NCI-H2196 (cell line): Measurements from ENCODE around the gene H2AZ2.
A peak's percentile ranks its signal among the peaks of the same experiment; 100 is the strongest.
"Not testable (repeated sequence)": the region's sequence is repeated elsewhere in the genome, so short reads cannot be mapped to it uniquely, and the experiment has no call there.

Source experiments
- DNase-seq: peaks from one replicate; lab custom pipeline; 2025; ENCODE audit not compliant: unreplicated experiment; lab: John Stamatoyannopoulos, UW

Gene H2AZ2

GRCh38 chr7:44823255-44823781 is 24.6 kb downstream of the H2AZ2 start:
- DNase-seq = no peak

- DNase-seq = no peak
These were observed 28.6 kb downstream of the H2AZ2 start for GRCh38 chr7:44819292-44819691.

- DNase-seq = no peak
These were observed 33.0 kb downstream of the H2AZ2 start for GRCh38 chr7:44814919-44815318.

- DNase-seq = no peak
These were observed 36.3 kb downstream of the H2AZ2 start for GRCh38 chr7:44811571-44811970.

GRCh38 chr7:44811093-44811492 is 36.8 kb downstream of the H2AZ2 start:
- no peak for DNase-seq

GRCh38 chr7:44808914-44809393 is 38.9 kb downstream of the H2AZ2 start:
- DNase-seq = no peak

- DNase-seq = no peak
These were observed 41.9 kb downstream of the H2AZ2 start for GRCh38 chr7:44805950-44806349.

- DNase-seq = not testable (repeated sequence)
These were observed 43.9 kb downstream of the H2AZ2 start for GRCh38 chr7:44803828-44804519.

- no peak for DNase-seq
These were observed 45.4 kb downstream of the H2AZ2 start for GRCh38 chr7:44802418-44803025.

GRCh38 chr7:44801890-44802289 is 46.0 kb downstream of the H2AZ2 start:
- DNase-seq = no peak

GRCh38 chr7:44799939-44800338 is 47.9 kb downstream of the H2AZ2 start:
- no peak for DNase-seq

- DNase-seq = no peak
These were observed 49.1 kb downstream of the H2AZ2 start for GRCh38 chr7:44798649-44799305.

GRCh38 chr7:44797329-44798258 is 50.3 kb downstream of the H2AZ2 start:
- peak; percentile 89 for DNase-seq

- peak; percentile 99 for DNase-seq
These were observed 51.2 kb downstream of the H2AZ2 start, which contains the start of gene PPIA for GRCh38 chr7:44796504-44797328. PPIA (plus strand) TSS chr7:44796681; CDS start chr7:44796725, 44 bp downstream.

GRCh38 chr7:44796034-44796503 is 51.8 kb downstream of the H2AZ2 start:
- peak; percentile 73 for DNase-seq

- no peak for DNase-seq
These were observed 53.6 kb downstream of the H2AZ2 start for GRCh38 chr7:44794331-44794730.

- no peak for DNase-seq
These were observed 54.0 kb downstream of the H2AZ2 start for GRCh38 chr7:44793919-44794318.

GRCh38 chr7:44791278-44792219 is 56.3 kb downstream of the H2AZ2 start:
- DNase-seq = no peak

GRCh38 chr7:44789990-44790389 is 57.9 kb downstream of the H2AZ2 start:
- no peak for DNase-seq
